Transverse colon (tissue), 3 donors: Measurements from ENCODE around the gene HTRA1.

Experiments used
- EP300 ChIP-seq: sonication (generic); formaldehyde crosslinking; IDR thresholded peaks from one replicate; pipeline ENCODE4 v1.6.1; 2017; ENCODE audit warnings: antibody characterized with exemption, low read depth
- POLR2A ChIP-seq: fragments of 450-650 bp; IDR thresholded peaks from one replicate; pipeline ENCODE4 v1.6.1; 2016; ENCODE audit warnings: antibody characterized with exemption, mild to moderate bottlenecking, moderate library complexity
- TF ChIP-seq, protein P1 (sequence below), 5 experiments: fragments of 200-600 bp in 3 of 5; fragments of 450-650 bp in 2 of 5; sonication (generic) in 3 of 5; IDR thresholded peaks; 1 replicate in 2 of 5; 2 replicates in 3 of 5; pipeline ENCODE4 v1.5.1; 2016 to 2017; ENCODE audit warnings: antibody characterized with exemption in 5 of 5, inconsistent platforms in 3 of 5, mild to moderate bottlenecking in 2 of 5, moderate library complexity in 1 of 5

DNA sequence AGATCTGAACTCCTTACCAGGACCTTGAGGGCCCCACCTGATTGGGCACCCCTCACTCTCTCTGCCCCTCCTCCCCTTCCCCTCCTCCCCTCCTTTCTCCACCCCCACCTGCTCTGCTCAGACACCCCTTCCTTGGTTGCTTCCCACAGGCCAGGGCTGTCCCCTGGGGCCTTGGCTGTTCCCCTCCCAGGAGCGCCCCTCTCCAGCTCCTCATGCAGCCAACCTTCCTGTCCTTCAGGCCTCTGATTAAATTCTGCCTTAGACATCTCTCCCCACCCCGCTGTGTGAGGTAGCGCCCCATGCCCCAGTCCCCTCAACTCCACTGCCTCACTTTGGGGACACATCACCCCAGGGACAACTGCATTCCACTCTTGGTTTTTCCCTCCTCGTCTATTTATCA, 32.4 kb downstream of the HTRA1 start:
- TF ChIP-seq EP300: no peak
- TF ChIP-seq, protein P1, sequence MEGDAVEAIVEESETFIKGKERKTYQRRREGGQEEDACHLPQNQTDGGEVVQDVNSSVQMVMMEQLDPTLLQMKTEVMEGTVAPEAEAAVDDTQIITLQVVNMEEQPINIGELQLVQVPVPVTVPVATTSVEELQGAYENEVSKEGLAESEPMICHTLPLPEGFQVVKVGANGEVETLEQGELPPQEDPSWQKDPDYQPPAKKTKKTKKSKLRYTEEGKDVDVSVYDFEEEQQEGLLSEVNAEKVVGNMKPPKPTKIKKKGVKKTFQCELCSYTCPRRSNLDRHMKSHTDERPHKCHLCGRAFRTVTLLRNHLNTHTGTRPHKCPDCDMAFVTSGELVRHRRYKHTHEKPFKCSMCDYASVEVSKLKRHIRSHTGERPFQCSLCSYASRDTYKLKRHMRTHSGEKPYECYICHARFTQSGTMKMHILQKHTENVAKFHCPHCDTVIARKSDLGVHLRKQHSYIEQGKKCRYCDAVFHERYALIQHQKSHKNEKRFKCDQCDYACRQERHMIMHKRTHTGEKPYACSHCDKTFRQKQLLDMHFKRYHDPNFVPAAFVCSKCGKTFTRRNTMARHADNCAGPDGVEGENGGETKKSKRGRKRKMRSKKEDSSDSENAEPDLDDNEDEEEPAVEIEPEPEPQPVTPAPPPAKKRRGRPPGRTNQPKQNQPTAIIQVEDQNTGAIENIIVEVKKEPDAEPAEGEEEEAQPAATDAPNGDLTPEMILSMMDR (IDR thresholded peaks at IDR 0.05): no peak
- TF ChIP-seq POLR2A: no peak
